HCT116 (cell line): Measurements from ENCODE around the gene PYY. TPM values are rescaled to one million over a fixed set of nuclear protein-coding genes. Genes with fewer than 3 reads are reported as not detected.

Experiments
- ATAC-seq: fragments of 200-7000 bp; cut with Tn5 transposase; 2 replicates; pipeline ENCODE4 v1.9.1; 2020; ENCODE audit warnings: mild to moderate bottlenecking, moderate library complexity
- BruUV-seq: library from RNA; stranded (reverse); fragments of 400-500 nt; replicated peaks from 2 replicates; lab custom pipeline; 2021; lab: Mats Ljungman, UMichigan
- CTCF ChIA-PET: fragments of 300-600 bp; sonication (Branson Sonifier 250); formaldehyde crosslinking; loops from one replicate; lab custom pipeline; 2021; ENCODE audit warnings: antibody characterized with exemption; lab: Charles Lee
- POLR2A ChIA-PET: fragments of 300-600, 350-600 bp; sonication (Branson Sonifier 250); formaldehyde crosslinking; loops from one replicate; lab custom pipeline; 2021; ENCODE audit warnings: antibody characterized with exemption; lab: Charles Lee
- RAD21 ChIA-PET, 2 experiments: fragments of 300-600 bp; sonication (Branson Sonifier 250); formaldehyde crosslinking; loops; one replicate each; lab custom pipeline; 2023; ENCODE audit warnings: low total read pairs in 2 of 2; ENCODE audit not compliant: uncharacterized antibody in 2 of 2, unreplicated experiment in 2 of 2, low non-redundant PET in 1 of 2; lab: Charles Lee
- DNase-seq: peaks from one replicate; pipeline ENCODE4 v3.0.0-alpha.2; 2010; ENCODE audit warnings: low read depth, low spot score
- H2AFZ ChIP-seq: fragments of 200-600 bp; shearing (Covaris generic), sonication (generic); 2 replicates; pipeline ENCODE4 v1.6.1; 2017; ENCODE audit warnings: low read depth, mixed run types, mixed read lengths, antibody characterized with exemption, low read length; ENCODE audit not compliant: poor library complexity, severe bottlenecking
- H3K27ac ChIP-seq: 2 replicates; pipeline ENCODE4 v1.5.1; 2012; ENCODE audit warnings: low read depth, low read length
- H3K27me3 ChIP-seq: fragments of 200-600 bp; sonication (generic); 2 replicates; pipeline ENCODE4 v1.6.1; 2016; ENCODE audit warnings: mixed run types, low read length, mixed read lengths; ENCODE audit not compliant: insufficient read depth
- H3K36me3 ChIP-seq, 2 experiments: fragments of 200-500 bp in 1 of 2; fragments of 200-600 bp in 1 of 2; sonication (Bioruptor generic) in 1 of 2; sonication (generic) in 1 of 2; 2 replicates each; pipeline versions ENCODE4 v1.5.1 to v1.6.1; 2014 to 2016; ENCODE audit warnings: low read length in 2 of 2, inconsistent platforms in 1 of 2, mixed read lengths in 1 of 2, mixed run types in 1 of 2; ENCODE audit not compliant: insufficient read depth in 2 of 2, control insufficient read depth in 1 of 2
- H3K4me1 ChIP-seq, 2 experiments: fragments of 200-600 bp in 1 of 2; sonication (generic) in 1 of 2; 2 replicates each; pipeline versions ENCODE4 v1.5.1 to v1.6.1; 2012 to 2017; ENCODE audit warnings: low read length in 2 of 2, inconsistent platforms in 1 of 2, mild to moderate bottlenecking in 1 of 2, mixed read lengths in 1 of 2, mixed run types in 1 of 2, moderate library complexity in 1 of 2; ENCODE audit not compliant: insufficient read depth in 2 of 2, control insufficient read depth in 1 of 2
- H3K4me2 ChIP-seq: fragments of 200-600 bp; sonication (generic); 2 replicates; pipeline ENCODE4 v1.6.1; 2017; ENCODE audit warnings: mixed run types, low read length, mixed read lengths
- H3K4me3 ChIP-seq, 2 experiments: fragments of 200-600 bp in 1 of 2; sonication (generic) in 1 of 2; replicated peaks in 1 of 2; 2 replicates each; pipeline ENCODE4 v1.5.1; 2011 to 2016; ENCODE audit warnings: low read length in 2 of 2, control low read depth in 1 of 2, low read depth in 1 of 2, mild to moderate bottlenecking in 1 of 2, mixed read lengths in 1 of 2, mixed run types in 1 of 2
- H3K79me2 ChIP-seq: fragments of 200-600 bp; sonication (generic); 2 replicates; pipeline ENCODE4 v1.6.1; 2017; ENCODE audit warnings: mild to moderate bottlenecking, mixed run types, low read length, moderate library complexity, mixed read lengths; ENCODE audit not compliant: insufficient read depth
- H3K9ac ChIP-seq: fragments of 200-600 bp; sonication (generic); 2 replicates; pipeline ENCODE4 v1.6.1; 2016; ENCODE audit warnings: low read length, mixed read lengths
- H3K9me2 ChIP-seq: fragments of 200-600 bp; sonication (generic), shearing (Covaris generic); 2 replicates; pipeline ENCODE4 v1.6.1; 2017; ENCODE audit warnings: mixed run types, mild to moderate bottlenecking, moderate library complexity; ENCODE audit not compliant: insufficient read depth
- H3K9me3 ChIP-seq, 2 experiments: fragments of 200-500 bp in 1 of 2; fragments of 200-600 bp in 1 of 2; sonication (Bioruptor generic) in 1 of 2; sonication (generic) in 1 of 2; 2 replicates each; pipeline ENCODE4 v1.6.1; 2014 to 2017; ENCODE audit warnings: low read length in 2 of 2, mixed read lengths in 2 of 2, inconsistent platforms in 1 of 2, low read depth in 1 of 2, mild to moderate bottlenecking in 1 of 2, mixed run types in 1 of 2, moderate library complexity in 1 of 2; ENCODE audit not compliant: control insufficient read depth in 1 of 2, insufficient read depth in 1 of 2
- H4K20me1 ChIP-seq: fragments of 200-600 bp; sonication (generic), shearing (Covaris generic); 2 replicates; pipeline ENCODE4 v1.6.1; 2017; ENCODE audit warnings: mixed run types, mild to moderate bottlenecking, moderate library complexity; ENCODE audit not compliant: insufficient read depth
- FOSL1 ChIP-seq: IDR thresholded peaks from 2 replicates; pipeline ENCODE4 v1.6.1; 2012; ENCODE audit warnings: low read depth
- SP1 ChIP-seq: IDR thresholded peaks from 2 replicates; pipeline ENCODE4 v1.6.1; 2012; ENCODE audit warnings: low read depth
- TCF7L2 ChIP-seq: IDR thresholded peaks from 2 replicates; pipeline ENCODE4 v1.7.0; 2011; ENCODE audit warnings: borderline replicate concordance, inconsistent platforms; ENCODE audit not compliant: insufficient read depth, insufficient read length; ENCODE audit errors: extremely low read depth
- intact Hi-C: fragments of 100-400 bp; cut with micrococcal nuclease; formaldehyde crosslinking; loops from 2 replicates; pipeline ENCODE4 v1.10.0; 2022
- total RNA-seq: library from RNA; stranded (reverse); gene quantifications from one replicate; pipeline ENCODE4 v1.2.1, GENCODE V29; 2021; ENCODE audit not compliant: unreplicated experiment
- TF ChIP-seq, protein P1 (sequence below): IDR thresholded peaks from 2 replicates; pipeline ENCODE4 v1.6.1; 2012; ENCODE audit warnings: low read depth
- TF ChIP-seq, protein P2 (sequence below), 3 experiments: fragments of 200-600 bp in 1 of 3; sonication (generic) in 1 of 3; IDR thresholded peaks in 2 of 3; conservative IDR thresholded peaks in 1 of 3; 2 replicates each; pipeline ENCODE4 v1.5.1; 2012 to 2017; ENCODE audit warnings: low read depth in 2 of 3, low read length in 2 of 3, antibody characterized with exemption in 1 of 3, borderline replicate concordance in 1 of 3, control low read depth in 1 of 3, mild to moderate bottlenecking in 1 of 3, mixed read lengths in 1 of 3, mixed run types in 1 of 3, moderate library complexity in 1 of 3; ENCODE audit not compliant: insufficient read depth in 1 of 3

Gene PYY
- total RNA-seq, 1 experiment from 2014 or later = 0.52 TPM

DNA sequence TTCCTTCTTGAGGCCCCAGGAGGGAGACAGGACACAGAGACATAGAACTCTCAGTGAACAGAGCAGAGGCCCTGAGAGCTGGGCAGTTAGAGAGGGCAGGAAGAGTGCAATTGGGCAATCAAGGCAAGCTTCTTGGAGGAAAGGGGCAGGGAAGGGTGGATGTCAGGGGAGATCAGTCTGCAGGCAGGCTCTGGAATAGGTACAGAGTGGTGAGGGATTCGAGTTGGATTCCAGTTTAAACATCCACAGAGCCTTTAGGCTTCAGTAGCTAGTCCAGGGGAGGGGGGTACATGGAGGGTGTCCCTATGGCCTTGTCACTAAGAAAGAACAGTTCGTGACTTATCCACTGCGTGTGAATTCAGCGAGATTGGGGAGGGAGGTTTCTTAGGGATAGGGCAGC lies 2.0 kb downstream of the PYY start:
- H3K27me3 ChIP-seq = no peaks in the 10 kb centered on the region
- no peak overlapping the region for H3K27ac ChIP-seq
- DNase-seq = no peak
- RAD21 ChIA-PET = no interaction called here
- H3K9me2 ChIP-seq = no peaks in the 10 kb centered on the region
- no peaks in the 10 kb centered on the region for H3K79me2 ChIP-seq
- no TSS peak for BruUV-seq
- TF ChIP-seq, protein P1, sequence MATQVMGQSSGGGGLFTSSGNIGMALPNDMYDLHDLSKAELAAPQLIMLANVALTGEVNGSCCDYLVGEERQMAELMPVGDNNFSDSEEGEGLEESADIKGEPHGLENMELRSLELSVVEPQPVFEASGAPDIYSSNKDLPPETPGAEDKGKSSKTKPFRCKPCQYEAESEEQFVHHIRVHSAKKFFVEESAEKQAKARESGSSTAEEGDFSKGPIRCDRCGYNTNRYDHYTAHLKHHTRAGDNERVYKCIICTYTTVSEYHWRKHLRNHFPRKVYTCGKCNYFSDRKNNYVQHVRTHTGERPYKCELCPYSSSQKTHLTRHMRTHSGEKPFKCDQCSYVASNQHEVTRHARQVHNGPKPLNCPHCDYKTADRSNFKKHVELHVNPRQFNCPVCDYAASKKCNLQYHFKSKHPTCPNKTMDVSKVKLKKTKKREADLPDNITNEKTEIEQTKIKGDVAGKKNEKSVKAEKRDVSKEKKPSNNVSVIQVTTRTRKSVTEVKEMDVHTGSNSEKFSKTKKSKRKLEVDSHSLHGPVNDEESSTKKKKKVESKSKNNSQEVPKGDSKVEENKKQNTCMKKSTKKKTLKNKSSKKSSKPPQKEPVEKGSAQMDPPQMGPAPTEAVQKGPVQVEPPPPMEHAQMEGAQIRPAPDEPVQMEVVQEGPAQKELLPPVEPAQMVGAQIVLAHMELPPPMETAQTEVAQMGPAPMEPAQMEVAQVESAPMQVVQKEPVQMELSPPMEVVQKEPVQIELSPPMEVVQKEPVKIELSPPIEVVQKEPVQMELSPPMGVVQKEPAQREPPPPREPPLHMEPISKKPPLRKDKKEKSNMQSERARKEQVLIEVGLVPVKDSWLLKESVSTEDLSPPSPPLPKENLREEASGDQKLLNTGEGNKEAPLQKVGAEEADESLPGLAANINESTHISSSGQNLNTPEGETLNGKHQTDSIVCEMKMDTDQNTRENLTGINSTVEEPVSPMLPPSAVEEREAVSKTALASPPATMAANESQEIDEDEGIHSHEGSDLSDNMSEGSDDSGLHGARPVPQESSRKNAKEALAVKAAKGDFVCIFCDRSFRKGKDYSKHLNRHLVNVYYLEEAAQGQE = no peak
- TF ChIP-seq TCF7L2 (no peak), FOSL1 (no peak), SP1 (no peak)
- TF ChIP-seq, protein P2, sequence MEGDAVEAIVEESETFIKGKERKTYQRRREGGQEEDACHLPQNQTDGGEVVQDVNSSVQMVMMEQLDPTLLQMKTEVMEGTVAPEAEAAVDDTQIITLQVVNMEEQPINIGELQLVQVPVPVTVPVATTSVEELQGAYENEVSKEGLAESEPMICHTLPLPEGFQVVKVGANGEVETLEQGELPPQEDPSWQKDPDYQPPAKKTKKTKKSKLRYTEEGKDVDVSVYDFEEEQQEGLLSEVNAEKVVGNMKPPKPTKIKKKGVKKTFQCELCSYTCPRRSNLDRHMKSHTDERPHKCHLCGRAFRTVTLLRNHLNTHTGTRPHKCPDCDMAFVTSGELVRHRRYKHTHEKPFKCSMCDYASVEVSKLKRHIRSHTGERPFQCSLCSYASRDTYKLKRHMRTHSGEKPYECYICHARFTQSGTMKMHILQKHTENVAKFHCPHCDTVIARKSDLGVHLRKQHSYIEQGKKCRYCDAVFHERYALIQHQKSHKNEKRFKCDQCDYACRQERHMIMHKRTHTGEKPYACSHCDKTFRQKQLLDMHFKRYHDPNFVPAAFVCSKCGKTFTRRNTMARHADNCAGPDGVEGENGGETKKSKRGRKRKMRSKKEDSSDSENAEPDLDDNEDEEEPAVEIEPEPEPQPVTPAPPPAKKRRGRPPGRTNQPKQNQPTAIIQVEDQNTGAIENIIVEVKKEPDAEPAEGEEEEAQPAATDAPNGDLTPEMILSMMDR (IDR thresholded peaks at IDR 0.05 in 2 of 3, conservative IDR thresholded peaks at IDR 0.05 in 1 of 3; ENCODE audit: borderline replicate concordance in 1 of 3, insufficient read depth in 1 of 3, low read depth in 2 of 3, low read length in 2 of 3) = no peak
- H3K36me3 ChIP-seq = no peaks in the 10 kb centered on the region
- CTCF ChIA-PET = interaction anchor here (0.8 kb wide), 1 partner anchor 8 kb away, joined by 3 read pairs; no protein-coding TSS in a partner anchor
- H3K4me1 ChIP-seq = no peaks in the 10 kb centered on the region
- POLR2A ChIA-PET = no interaction called here
- H3K9ac ChIP-seq = no peak overlapping the region
- no peak overlapping the region for H2AFZ ChIP-seq
- H4K20me1 ChIP-seq = no peaks in the 10 kb centered on the region
- intact Hi-C loops = no loop called here
- H3K4me2 ChIP-seq = no peak overlapping the region
- no peaks in the 10 kb centered on the region for H3K9me3 ChIP-seq
- no peak overlapping the region for H3K4me3 ChIP-seq
- ATAC-seq = no peak
